ENCODE measurements around the gene SEC14L1.

Gene SEC14L1

DNA sequence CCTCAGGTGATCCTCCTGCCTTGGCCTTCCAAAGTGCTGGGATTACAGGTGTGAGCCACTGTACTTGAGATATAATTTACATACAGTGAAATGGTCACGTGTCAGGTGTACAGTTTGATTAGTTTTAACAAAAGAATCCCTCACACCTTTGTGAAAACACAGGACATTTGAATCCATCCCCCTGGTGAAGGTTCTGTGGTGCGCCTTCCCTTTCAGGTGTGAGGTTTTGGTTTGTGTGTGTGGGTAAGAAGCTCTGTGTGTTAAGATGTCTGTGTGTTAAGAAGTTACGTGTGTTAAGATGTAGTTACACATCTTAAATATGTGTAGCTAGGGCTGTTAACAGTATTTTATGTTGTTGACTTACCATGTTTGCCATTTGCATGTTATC lies 4.4 kb downstream of the SEC14L1 start:
- TF ChIP-seq, protein P1, sequence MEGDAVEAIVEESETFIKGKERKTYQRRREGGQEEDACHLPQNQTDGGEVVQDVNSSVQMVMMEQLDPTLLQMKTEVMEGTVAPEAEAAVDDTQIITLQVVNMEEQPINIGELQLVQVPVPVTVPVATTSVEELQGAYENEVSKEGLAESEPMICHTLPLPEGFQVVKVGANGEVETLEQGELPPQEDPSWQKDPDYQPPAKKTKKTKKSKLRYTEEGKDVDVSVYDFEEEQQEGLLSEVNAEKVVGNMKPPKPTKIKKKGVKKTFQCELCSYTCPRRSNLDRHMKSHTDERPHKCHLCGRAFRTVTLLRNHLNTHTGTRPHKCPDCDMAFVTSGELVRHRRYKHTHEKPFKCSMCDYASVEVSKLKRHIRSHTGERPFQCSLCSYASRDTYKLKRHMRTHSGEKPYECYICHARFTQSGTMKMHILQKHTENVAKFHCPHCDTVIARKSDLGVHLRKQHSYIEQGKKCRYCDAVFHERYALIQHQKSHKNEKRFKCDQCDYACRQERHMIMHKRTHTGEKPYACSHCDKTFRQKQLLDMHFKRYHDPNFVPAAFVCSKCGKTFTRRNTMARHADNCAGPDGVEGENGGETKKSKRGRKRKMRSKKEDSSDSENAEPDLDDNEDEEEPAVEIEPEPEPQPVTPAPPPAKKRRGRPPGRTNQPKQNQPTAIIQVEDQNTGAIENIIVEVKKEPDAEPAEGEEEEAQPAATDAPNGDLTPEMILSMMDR (IDR thresholded peaks at IDR 0.05): no peak
- Histone ChIP-seq H3K4me1 (peaks cover 0 to 25% (median 15%) of the 10 kb centered on the region in 4 donors), H3K4me3 (peak overlapping the region in 1 of 2 donors; percentile 5), H3K27ac (peak overlapping the region; percentile 62 to 69), H3K9me3 (no peaks in the 10 kb centered on the region), H3K27me3 (no peaks in the 10 kb centered on the region), H3K36me3 (peaks cover 5 to 44% (median 43%) of the 10 kb centered on the region in 3 donors)
- DNase-seq: no peak
- intact Hi-C loops (cut with DNase I; ENCODE audit: low total_unique reads): no loop called here

DNA sequence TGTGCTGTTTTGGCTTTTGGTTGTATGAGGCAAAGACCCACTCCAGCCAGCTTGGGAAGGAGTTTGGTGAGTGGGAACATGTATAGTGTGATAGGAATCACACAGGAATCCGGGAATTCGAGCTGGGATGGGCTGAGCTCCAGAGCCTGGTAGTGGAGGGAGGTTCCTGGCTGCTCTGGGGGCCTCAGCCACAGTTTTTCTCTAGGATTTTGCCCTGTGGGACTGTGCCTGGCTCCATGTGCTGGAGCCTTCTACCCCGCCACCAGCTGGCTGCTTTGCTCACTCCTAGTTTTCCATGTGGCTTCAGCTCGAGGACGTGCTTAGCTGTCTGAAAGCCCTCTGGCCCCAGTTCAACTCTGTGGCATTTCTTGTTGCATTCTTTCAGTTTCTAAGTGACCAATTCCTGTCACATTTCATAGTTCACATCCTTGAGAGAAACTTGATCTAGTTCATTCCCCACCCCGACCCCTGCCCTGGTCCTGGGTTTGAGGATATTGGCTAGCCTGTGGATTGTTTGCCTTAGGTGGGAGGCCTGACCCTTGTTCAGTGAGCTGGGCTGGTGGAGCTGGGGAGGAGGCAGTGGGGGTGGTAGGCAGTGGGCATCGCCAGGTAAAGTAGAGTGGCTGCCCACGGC lies 5.0 kb downstream of the SEC14L1 start:
- Histone ChIP-seq H3K4me3 (peak overlapping the region; percentile 5 to 29), H3K27me3 (no peaks in the 10 kb centered on the region), H3K36me3 (peaks cover 5 to 49% (median 48%) of the 10 kb centered on the region in 3 donors), H3K9me3 (no peaks in the 10 kb centered on the region), H3K4me1 (peaks cover 0 to 25% (median 15%) of the 10 kb centered on the region in 4 donors), H3K27ac (peak overlapping the region; percentile 62 to 69)
- intact Hi-C loops (cut with DNase I; ENCODE audit: low total_unique reads): no loop called here
- DNase-seq: peak; percentile 76 to 85
- TF ChIP-seq, protein P1 (IDR thresholded peaks at IDR 0.05): peak in 1 of 2 experiments; percentile 25

DNA sequence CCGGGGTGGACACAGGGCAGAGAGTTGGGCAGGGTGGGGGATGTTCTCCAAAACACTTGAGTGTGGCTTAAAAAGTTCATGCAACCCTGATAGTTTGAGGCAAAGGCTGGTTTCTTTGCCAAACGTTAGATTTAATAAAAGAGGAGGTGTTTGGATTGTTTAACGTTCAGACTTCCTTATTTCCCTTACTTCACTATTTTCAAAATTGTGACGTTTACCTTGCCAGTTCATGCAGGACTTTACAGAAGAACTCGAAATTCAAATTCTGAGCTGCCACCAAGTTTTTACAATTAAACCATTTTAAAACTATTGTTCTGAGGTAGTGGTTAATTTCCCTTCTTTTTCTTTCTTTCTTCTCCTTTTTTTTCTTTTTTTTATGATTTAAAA lies 5.5 kb downstream of the SEC14L1 start:
- intact Hi-C loops (cut with DNase I; ENCODE audit: low total_unique reads): no loop called here
- DNase-seq: no peak
- H3K36me3 ChIP-seq: peaks cover 5 to 49% (median 48%) of the 10 kb centered on the region in 3 donors
- H3K27me3 ChIP-seq: no peaks in the 10 kb centered on the region
- H3K27ac ChIP-seq: peak overlapping the region; percentile 62 to 69
- H3K9me3 ChIP-seq: no peaks in the 10 kb centered on the region
- peak overlapping the region; percentile 5 to 29 for H3K4me3 ChIP-seq
- peaks cover 0 to 27% (median 15%) of the 10 kb centered on the region in 4 donors for H3K4me1 ChIP-seq
- TF ChIP-seq, protein P1 (IDR thresholded peaks at IDR 0.05): no peak

DNA sequence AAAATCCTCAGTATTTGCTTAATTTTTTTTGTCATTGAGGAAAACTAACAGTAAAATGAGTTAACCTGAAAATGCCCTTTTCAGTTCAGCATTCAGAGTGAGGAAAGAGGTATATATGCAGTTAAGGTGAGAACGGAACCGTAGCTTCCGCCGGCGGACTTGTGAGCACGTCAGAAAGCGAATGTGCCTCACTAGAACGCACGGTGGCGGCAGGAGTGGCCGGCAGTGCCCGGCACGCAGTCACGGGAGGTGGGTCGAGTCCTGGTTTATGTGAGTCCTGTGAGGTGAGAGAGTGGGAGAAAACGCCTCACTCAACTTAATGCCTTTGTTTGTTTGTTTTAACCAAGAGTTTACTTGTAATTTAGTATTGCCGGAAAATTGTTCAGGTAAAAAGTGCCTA lies 6.1 kb downstream of the SEC14L1 start:
- H3K27me3 ChIP-seq: no peaks in the 10 kb centered on the region
- H3K36me3 ChIP-seq: peaks cover 5 to 49% (median 48%) of the 10 kb centered on the region in 3 donors
- peak overlapping the region in 1 of 2 donors; percentile 69 for H3K27ac ChIP-seq
- TF ChIP-seq, protein P1 (IDR thresholded peaks at IDR 0.05): no peak
- H3K4me3 ChIP-seq: no peak overlapping the region
- H3K4me1 ChIP-seq: peaks cover 0 to 30% (median 13%) of the 10 kb centered on the region in 4 donors
- intact Hi-C loops (cut with DNase I; ENCODE audit: low total_unique reads): no loop called here
- H3K9me3 ChIP-seq: no peaks in the 10 kb centered on the region
- DNase-seq: no peak

DNA sequence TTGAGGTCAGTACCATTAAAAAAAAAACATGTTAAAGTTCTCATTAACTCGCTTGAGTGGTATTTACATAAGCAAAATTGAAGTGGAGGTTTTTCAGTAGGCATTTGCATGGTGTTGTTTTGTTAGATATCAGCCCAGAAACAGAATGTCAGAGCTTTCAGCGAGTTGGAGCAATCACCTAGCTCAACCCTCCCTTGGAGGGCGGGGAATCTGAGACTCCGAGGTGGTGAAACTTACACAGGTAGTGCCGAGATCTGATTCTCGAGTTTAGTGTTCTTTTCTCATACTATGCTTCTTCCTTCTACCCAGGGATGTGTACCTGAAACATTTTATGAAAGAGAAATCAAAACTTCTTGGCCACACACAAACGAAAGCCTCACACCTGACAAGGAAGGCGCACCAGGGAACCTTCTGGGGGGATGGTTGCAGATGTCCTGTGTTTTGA lies 6.6 kb downstream of the SEC14L1 start:
- TF ChIP-seq, protein P1 (IDR thresholded peaks at IDR 0.05): no peak
- no peak overlapping the region for H3K27ac ChIP-seq
- H3K27me3 ChIP-seq: no peaks in the 10 kb centered on the region
- peaks cover 0 to 31% (median 12%) of the 10 kb centered on the region in 4 donors for H3K4me1 ChIP-seq
- no peak for DNase-seq
- no peaks in the 10 kb centered on the region for H3K9me3 ChIP-seq
- no peak overlapping the region for H3K4me3 ChIP-seq
- intact Hi-C loops (cut with DNase I; ENCODE audit: low total_unique reads): no loop called here
- peaks cover 5 to 49% (median 48%) of the 10 kb centered on the region in 3 donors for H3K36me3 ChIP-seq

Data from tibial artery (tissue), 4 donors.